Right lung (tissue), 5 donors: ENCODE data around the gene EFNB2. TPM values are rescaled to one million over a fixed set of nuclear protein-coding genes. Genes with fewer than 3 reads are reported as not detected.

Source experiments
- DNase-seq, 2 donors: peaks; one replicate each; pipeline ENCODE4 v3.0.0-alpha.2; 2013
- polyA plus RNA-seq, 5 donors: library from polyadenylated mRNA; unstranded; fragments of 120-200 nt; gene quantifications; one replicate each; pipeline versions ENCODE4 v1.2.1 to v1.2.3, GENCODE V29; 2013; ENCODE audit warnings: inconsistent platforms in 1 of 5, low replicate concordance in 1 of 5; ENCODE audit not compliant: insufficient read length in 5 of 5, insufficient read depth in 1 of 5

Gene EFNB2
- polyA plus RNA-seq, 5 donors, result 71.0 to 89.7 (median 83.5) TPM

DNA sequence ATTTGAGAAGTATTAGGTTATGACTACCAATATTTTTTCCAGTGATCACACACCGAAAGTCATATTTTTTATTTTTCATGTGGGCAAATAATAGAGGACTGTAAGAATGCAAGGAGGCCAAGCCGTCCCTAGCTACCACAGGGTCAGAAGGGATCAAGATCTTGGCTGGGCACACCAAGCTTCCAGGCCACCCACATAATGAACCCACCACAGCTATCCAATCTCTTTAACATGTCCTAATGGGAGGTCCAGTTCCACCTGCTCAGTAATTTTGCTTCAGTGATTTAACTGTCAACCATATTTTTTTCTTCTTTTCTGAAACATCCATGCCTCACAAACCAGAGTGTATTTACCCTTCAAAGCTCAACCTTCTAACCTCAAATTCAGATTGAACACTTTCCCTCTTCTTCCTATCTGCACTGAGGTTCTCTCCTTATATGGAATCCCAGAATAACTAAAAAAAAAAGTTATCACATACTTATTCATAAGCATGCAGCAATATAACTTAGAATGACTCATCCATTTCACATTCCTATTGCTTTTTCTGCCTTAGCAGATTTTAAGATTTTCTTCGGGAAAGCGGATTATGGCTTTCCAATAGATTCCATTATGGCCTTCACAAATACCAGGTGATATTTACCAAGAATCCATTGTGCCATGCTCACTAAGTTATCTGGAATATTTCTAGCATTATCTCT lies 20.3 kb upstream of the EFNB2 start:
- DNase-seq, result no peak

DNA sequence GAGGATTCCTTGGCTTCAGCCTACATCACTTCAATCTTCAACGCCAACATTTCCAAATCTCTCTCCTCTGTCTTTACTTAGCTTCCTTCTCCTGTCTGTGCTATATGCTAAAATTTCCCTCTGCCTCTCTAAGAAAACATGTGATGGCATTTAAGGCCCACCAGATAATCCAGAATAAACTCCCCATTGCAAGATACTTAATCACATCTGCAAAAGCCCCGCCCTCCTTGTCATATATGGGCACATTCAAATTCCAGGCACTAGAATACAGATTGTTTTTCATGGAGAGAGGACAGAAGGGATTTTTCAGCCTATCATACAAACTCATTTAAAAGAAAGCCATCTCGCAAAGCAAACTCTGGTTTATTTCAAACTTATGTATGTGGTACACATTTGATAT lies 16.3 kb upstream of the EFNB2 start:
- no peak for DNase-seq

DNA sequence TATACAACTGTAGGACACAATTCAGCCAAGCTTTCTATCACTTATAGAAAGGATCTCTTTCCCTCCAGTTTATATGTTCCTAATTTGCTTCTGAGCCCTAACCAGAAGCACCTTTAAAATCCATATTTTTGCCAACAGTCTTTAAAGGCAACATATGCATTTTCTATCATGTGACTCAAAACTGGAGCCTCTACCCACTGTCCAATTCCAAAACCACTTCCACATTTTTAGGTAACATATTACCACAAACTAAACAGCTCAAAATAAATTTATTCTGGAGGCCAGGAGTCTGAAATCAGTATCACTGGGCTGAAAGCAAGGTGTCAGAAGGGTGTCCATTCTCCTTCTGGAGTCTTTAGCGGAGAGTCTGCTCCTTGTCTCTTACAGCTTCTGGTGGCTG lies 15.9 kb upstream of the EFNB2 start:
- DNase-seq, result no peak

DNA sequence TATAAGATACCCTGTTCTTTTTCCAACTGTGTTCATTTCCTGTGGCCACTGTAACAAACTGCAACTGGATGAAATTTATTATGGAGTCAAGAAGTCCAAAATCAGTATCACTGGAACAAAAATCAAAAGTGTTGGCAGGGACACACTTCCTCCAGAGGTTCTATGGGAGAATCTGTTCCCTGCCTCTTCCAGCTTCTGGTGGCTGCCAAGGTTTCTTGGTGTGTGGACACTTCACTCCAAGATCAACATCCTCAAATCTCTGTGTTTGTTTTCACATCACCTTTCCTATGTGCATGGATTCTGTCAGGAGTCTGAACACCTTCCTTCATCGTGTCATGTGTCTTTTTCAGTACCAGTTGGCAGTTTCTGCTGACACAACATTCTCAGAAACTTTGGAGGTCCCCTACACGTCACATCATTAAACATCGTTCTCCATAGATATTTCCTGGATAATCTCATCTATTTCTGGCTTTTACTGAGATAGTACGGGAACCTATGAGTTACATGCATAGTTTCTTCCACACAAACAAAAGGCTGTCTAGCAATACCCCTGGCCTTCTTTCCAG lies 15.2 kb upstream of the EFNB2 start:
- no peak for DNase-seq

DNA sequence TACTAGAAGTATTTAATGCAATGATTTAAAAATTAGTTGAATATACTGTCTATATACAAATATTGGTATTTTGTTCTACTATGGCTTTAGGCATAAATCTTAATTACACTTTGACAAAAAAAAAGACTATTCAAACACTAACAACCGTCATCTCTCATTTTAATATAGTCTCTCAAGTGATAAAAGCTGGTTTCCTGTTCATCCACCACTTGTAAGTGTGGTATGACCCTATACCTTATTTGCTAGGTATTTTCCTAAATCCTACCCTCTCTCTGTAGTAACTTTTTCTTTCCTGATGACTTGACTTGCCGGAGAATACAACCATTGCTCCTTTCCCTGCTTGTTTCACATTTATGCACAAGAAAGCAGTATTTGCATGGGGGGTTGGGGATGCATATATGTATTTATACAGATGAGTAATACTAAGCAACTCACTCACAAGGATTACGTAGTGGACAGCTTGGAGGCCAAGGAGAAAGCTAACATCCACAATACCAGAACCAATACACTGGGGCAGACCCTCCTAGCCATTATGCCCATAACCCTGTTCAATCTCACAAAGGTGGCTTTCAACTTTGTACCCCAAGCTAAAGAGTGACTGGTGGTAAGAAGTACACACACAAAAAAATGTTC lies 12.7 kb upstream of the EFNB2 start:
- no peak for DNase-seq

DNA sequence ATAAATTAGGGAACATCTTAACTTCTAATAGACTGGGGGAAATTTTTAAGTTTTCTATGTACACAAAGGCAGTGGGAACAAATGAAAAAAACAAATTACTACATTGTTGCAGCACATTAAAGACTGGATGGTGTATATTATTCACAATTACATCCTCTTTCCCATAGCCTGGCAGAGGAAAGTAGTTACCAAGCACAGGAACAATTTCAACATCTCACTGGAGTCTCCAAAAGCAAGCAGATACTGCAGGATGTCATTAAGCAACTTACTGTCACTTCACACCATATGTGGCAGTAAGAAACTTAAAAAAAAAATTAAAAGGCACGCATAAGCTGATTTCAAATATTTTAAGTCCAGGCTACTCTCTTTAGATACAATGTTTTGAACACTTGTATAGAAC lies 6.4 kb upstream of the EFNB2 start:
- no peak for DNase-seq

DNA sequence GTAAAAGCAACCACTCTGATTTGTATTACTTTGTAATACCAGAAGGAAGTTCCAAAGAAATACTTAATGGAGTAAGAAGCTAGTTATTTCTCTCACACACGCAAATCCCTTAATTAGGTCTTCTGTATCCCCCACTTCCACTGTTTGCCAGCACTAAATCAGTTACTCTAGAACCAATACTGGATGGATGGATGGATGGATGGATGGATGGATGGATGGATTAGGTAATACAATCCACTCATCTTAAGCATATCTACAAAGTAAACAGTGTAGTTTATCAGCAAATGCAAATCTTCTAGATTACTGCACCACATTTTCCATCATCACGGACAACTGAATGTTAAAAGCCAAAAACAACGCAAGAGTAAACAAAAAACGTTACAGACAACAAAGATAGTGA lies 5.2 kb upstream of the EFNB2 start:
- no peak for DNase-seq

DNA sequence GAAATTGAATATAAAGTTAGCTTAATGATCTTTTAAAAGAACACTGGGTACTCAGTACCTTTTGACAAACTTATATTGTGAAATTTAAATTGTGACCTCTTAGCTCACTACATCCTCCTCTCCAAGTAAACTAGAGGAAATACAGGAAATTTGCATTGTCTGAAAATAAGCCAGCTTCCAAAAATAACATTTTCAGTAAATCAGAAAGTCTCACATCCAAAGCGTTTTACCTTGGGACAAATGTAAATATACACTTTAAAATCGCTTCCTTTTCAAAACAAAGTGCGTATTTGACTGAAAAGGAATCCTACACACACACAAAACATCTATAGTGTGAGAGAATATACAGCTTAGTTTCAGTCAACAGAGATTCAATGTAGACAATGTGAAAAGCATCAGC lies 2.1 kb upstream of the EFNB2 start:
- DNase-seq, result no peak

DNA sequence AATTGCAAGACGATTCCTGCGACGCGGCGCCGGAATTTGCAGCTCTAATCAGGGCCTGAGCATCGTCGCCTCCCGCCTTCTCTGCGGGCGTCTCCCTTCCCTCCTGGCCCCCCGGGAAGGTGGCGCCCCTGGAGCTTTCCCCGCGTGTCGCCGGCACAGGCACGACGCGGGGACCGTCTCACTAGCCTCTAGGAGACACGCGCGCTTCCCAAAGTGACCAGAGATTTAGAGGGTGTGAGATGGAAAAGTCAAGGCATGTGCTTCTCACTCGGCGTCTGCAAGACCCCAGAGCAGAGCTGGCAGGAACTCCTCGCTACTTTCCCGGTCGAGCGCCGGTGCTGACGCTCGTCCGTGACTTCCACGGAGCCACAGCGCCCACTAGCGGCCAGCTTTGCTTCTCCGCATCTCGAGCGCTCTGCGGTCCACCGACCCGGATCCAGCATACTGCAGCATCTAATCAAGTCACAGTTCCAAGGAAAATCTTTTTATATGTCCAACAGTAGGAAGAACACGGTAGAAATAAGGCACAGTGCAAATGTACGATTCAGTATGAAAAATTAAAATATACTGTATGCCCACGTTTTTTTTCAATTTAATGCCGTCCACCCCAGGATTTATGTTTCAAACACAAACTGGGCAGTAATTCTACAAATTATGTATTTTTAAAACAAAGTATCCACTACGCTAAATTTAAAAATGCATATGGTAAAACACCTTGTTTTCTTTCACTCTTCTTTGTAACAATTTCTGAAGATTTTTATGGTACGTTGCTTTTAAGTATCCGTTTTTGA lies 977 bp upstream of the EFNB2 start:
- DNase-seq, result peak; percentile 91 to 92

DNA sequence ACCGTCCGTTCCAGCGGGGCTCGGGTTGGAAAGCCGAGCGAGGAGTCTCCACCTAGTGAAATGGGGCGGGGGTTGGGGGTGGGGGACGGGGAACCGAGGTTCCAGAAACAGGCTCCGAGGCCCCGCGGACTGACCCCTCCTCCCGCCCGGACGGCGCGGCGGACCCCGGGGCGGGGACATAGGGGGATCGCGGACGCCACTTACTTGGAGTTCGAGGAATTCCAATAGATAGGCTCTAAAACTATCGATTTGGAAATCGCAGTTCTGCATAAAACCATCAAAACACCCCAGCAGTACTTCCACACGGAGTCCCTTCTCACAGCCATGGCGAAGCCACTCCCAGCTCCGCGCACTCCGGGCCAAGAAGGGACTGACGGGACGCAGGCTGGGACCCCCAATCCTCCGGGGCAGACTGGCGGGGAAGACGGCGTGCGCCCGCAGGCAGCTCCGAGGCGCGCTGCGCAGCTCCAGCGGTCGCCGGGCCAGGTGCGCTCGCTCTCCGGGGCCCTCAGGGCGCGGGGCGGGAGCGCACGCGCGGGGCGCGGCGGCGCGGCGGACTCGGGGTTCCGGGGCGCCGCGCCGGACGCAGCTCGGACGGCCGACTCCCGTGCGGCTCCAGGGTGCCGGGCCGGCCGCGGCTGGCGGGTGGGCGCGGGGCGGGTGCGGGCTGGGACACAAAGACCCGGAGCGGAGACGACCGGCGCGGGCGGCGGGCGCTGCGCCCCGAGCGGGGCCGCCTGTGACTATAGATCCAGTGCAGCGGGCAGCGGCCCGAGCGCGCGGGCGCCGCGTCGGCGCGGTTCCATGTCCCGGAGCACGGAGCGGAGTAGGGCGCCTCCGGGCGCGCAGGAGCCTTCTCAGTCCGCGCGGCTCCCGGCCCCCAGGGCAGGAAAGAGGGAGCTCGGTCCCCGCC lies 567 bp downstream of the EFNB2 start:
- DNase-seq, result peak in 1 of 2 donors; percentile 29

DNA sequence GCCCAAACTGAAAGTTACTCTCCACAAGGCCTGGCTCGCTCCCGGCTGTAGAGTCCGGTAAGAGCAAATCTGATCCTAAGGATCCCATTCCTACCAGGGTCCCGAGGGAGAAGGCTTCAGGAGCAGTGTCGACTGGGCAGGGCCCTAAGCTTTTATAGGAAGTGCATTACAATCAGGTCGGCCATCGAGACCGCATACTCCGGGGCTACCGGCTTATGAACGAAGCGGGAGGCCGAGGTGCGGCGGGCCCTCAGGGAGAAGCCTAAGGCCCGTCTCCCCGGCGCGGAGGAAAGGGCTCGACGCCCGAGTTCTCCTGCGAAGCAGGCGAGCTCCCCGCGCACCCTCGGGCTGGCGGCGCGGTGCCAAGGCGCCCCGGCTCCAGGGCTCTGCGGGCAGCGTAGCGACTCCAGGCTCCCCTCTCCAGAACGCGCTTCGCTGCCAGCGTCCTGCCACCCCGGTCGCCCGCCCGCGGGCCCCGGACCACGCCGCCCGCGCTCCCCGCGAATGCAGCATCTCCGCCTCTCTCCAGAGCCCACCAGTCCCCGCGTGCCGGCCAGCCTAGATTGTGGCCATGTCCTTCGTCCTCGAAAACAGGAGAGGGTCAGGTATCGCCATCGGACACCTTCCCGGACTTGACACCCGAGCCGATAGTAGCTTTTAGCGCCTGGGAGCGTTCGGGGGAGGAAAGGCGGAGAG lies 1.4 kb downstream of the EFNB2 start:
- DNase-seq, result peak; percentile 56 to 64

DNA sequence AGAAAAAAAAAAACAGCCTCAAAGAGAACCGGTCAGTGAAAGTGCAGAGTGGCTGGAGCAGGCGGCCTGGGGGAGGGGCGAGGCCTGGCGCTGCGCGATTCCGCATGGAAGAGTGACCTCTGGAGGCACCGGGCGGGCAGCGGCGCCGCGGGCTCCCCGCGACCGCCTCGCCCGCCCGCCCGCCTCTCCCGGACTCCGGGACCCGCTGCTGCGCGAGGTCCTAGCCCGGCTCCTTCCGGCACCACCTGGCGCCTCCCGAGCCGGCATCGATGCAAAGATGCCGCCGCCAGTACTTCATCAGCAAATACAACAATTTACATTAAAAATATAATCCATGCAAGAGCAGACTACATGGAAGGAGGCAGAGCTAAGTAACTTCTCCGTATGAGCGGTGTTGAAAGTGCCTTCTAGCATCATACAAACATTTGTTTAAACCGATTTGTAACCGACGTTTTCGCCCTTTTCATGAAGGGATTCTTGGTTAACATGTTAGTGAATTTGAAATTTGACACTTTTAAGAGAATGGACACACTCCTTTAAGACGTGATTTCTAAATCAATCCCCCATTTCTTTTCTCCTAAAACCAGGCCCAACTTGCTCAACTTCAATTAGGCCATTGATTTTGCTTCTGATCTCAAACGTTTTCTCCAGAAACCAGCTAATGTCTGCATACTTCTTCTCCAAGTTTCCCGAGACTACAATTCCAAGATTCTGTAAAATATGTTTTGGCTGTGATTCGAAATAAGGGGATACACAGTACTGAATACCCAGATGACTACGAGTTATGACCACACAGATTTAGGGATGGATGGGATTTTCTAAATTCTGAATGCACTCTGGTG lies 2.1 kb downstream of the EFNB2 start:
- peak; percentile 81 to 84 for DNase-seq

DNA sequence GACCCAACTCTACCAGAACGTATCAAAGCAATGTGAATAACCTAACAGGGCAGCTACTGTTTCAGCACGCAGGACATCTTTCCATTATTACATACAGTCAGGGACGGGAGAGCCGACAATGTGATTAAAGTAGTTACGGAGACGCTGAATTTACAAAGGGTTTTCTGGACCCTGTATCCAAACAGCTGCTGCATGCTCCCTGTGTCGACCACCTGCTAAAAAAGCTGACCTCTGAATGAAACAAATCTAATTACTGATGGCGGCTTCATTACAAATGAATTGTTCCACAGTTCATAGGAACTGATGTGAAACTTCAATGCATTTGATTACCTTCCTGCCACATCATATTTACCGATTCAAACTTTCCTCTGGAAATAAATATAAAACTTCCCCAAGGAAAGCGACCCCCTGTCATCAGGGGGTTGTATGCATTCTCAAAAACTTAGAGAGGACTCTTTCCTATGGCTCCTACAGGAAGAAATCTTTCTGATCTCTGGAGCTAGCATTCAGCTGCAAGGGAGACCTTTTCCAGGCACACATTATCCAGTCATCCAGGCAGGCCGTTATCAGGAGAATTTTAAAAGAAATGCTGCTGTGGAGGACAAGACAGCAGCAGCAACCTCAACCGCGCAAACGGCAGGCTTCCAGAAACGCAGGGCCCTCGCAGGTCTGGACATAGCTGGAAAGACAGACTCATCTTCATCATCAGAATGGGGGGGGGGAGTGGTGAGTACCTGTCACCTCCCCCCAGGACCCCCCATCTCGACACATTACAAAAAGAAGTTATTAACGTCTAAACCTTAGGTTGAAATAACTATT lies 3.1 kb downstream of the EFNB2 start:
- DNase-seq, result no peak

DNA sequence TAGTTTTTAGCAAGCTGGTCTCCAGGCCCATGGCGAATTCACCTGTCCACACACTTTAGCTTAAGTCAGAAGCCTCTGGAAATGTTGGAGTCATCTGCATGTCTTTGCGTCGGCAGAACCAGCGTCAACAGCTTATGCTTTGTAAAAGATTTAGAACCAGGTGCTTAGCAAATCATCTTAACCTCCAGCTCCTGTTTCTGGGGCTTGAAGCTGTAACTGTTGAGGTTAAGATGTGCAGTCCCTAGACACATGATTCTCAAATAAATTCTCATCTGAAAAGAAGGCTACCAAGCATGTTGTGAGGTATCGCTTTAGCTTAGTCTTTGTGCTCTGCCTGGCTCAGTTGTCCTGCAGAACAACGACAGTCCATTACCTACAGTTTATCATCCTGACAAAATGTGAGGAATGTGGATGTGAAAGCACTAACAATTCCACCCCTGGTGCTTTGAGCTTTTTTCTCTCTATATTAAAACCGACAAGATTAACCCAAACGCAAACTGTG lies 4.4 kb downstream of the EFNB2 start:
- DNase-seq, result no peak

DNA sequence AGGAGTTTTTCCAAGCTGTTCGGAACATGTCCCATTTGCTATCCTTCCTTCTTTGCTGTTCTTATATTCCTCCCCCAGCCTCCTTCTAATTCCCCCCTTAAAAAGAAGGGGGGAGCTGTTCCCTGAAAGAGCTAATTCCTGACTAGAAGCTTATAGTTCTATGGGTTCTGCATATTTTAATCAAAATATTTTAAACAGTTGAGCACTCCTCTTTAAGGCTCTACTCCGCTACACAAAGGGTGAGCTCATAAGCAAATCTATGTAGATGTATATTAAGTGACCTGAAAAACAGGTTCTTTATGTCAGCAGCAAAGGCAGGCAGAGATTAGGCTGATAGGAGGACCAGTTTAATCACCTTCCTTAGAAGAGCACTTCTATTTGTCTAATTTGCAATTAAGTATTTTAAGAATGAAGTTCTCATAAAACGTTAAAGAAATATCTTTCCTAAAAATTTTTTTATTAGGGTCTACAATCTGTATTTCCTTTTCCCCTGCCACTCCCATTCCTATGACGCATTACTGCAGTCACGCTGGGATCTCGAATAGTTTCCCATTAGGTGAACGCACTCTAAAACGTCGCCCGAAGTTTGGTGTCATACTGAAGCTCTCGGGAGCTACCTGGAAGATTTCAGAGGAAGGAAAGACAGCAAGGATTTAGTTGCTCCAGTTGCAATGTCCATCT lies 5.2 kb downstream of the EFNB2 start:
- DNase-seq, result peak in 1 of 2 donors; percentile 35

DNA sequence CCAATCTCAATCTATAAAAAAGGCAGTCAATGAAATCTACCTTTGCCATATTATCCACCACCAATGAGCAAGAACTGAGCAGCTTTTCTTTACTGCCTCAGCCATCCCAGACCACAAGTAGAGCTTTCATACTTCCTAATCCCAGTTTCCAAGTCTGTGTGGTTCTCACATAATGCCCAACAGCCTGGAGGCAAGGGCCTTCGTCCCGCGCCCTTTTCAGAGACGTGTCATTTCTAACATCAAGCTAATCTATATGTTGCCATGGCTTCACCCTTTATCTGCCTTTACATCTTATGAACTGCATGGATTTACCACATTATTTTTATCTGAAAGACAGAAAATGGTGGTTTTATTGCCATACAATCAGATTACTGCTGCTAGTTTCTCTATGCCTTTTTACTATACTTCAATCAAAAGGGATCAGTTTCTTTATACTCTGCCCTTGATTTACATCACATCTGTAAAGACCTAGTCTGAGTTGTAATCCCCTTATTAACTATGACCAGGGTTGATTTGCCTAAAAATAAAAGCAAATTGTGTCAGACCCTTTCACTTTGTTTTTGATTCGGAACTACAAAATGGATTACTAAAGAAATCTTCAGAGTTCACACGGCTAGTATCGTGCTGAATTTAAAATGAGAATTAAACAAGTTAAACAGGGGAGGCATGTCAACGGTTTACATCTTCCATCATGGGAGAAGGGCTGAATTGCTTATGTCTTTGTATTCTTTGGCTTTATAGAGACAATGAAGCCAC lies 5.9 kb downstream of the EFNB2 start:
- DNase-seq, result no peak

DNA sequence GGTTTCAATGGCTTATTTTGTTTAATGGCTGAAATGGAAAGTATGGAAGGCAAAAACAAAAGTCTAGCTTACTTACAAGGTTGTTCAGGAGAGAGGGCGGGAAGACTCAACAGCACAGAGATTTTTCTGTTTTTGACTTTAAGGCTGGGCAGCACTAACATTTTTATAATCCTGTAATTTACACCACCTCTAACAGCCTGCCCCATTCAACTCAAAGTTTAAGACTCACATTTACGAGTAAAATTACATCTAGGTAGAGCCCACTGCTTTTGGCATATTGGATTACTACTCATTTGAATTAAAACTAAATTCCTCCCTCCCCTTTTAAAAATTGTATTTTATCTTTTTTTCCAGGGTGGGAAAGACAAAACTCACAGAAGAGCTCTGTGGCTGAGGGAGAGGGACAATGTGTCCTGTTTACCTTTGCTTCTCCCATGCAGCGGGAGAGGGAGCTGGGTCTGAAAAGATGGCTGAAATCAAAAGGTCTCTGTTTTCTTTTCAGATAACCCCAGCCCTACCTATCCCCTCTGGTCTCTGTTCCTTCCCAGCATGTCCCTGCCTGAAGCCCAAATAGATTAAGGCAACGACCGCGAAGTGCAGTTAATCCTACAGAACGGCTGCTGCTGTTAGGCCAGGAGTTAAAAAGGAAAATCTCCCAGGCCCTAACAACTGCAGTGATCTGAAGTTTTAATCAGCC lies 6.6 kb downstream of the EFNB2 start:
- DNase-seq, result no peak
